Breast epithelium (tissue), 4 donors: ENCODE data around the gene ARHGAP44. TPM values are rescaled to one million over a fixed set of nuclear protein-coding genes. Genes with fewer than 3 reads are reported as not detected.

Experiments used
- DNase-seq, 2 donors: peaks; one replicate each; pipeline ENCODE4 v3.0.0-alpha.2; 2019; ENCODE audit warnings: low spot score in 2 of 2
- H3K27ac ChIP-seq, 2 donors: fragments of 200-600 bp; sonication (generic) in 1 of 2; one replicate each; pipeline ENCODE4 v1.5.1; 2016 to 2019; ENCODE audit warnings: mild to moderate bottlenecking in 1 of 2
- H3K27me3 ChIP-seq, 2 donors: fragments of 200-600 bp; sonication (generic) in 1 of 2; one replicate each; pipeline versions ENCODE4 v1.5.1 to v1.6.0; 2017 to 2019; ENCODE audit warnings: control low read depth in 1 of 2, mild to moderate bottlenecking in 1 of 2
- H3K36me3 ChIP-seq: fragments of 200-600 bp; one replicate; pipeline ENCODE4 v1.5.1; 2019
- H3K4me1 ChIP-seq, 2 donors: fragments of 200-600 bp; sonication (generic); one replicate each; pipeline ENCODE4 v1.5.1; 2016 to 2019; ENCODE audit warnings: control low read depth in 1 of 2
- H3K4me3 ChIP-seq, 3 donors: fragments of 200-600 bp; sonication (generic); 1 replicate in 2 of 3; 2 replicates in 1 of 3; pipeline ENCODE4 v1.5.1; 2016 to 2019; ENCODE audit warnings: mild to moderate bottlenecking in 3 of 3, moderate library complexity in 2 of 3
- H3K9me3 ChIP-seq, 2 donors: fragments of 200-600 bp; sonication (generic) in 1 of 2; one replicate each; pipeline ENCODE4 v1.5.1; 2016 to 2019; ENCODE audit warnings: control low read depth in 1 of 2
- CTCF ChIP-seq, 3 donors: fragments of 450-650 bp; IDR thresholded peaks; one replicate each; pipeline ENCODE4 v1.5.1; 2016 to 2017; ENCODE audit warnings: antibody characterized with exemption in 3 of 3, mild to moderate bottlenecking in 3 of 3, moderate library complexity in 3 of 3
- POLR2A ChIP-seq: fragments of 450-650 bp; IDR thresholded peaks from one replicate; pipeline ENCODE4 v1.6.1; 2016; ENCODE audit warnings: antibody characterized with exemption, mild to moderate bottlenecking, moderate library complexity
- POLR2AphosphoS5 ChIP-seq, 3 donors: sonication (generic); formaldehyde crosslinking; IDR thresholded peaks; one replicate each; pipeline ENCODE4 v1.6.1; 2017; ENCODE audit warnings: antibody characterized with exemption in 3 of 3
- intact Hi-C: fragments of 100-400 bp; cut with DNase I; formaldehyde crosslinking; loops from one replicate; pipeline ENCODE4 v1.15.1; 2023; ENCODE audit warnings: low total_unique reads
- total RNA-seq, 3 donors: library from RNA; depleted of rRNA; stranded (reverse); fragments of >200 nt; gene quantifications; one replicate each; pipeline ENCODE4 v1.1.0, GENCODE V29; 2016

Gene ARHGAP44
- total RNA-seq, 3 donors from 2014 or later = 2.4 to 13.0 (median 4.9) TPM

DNA sequence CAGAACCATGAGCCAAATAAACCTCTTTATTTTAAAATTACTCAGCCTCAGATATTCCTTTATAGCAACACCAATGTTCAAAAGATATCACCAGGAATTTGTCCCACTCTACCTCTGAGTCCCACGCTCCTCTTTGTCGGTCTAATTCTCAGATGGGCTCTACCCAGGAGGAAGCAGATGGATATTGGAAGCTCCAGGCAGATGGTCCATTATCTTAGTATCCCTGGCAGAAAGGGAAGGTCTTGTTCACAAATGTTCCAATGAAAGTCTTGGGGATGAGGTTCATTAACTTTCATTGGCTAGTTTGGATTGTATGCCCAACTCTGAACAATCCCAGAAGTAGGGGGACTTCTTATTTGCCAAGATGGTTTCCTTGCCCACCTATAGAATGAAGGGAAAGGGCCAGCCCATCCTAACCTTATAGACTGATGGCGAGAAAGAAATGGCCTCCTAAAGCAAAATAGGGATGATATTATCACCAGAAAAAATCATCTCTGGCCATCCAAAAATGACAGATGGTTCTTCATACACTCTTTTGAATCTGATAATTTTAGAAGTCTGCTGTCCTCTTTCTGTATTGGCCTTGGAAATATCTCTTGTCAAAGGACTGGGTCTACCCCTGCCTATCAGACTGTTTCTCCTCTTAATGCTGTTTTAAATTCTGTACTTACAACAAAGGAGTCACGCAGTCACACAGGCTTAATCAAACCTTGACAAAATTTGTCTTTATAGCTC is 249.8 kb downstream of the ARHGAP44 start:
- H3K27ac ChIP-seq = no peak overlapping the region
- no peaks in the 10 kb centered on the region for H3K36me3 ChIP-seq
- intact Hi-C loops = no loop called here
- no peak for DNase-seq
- TF ChIP-seq CTCF (IDR thresholded peaks at IDR 0.05) (no peak), POLR2AphosphoS5 (IDR thresholded peaks at IDR 0.05) (no peak), POLR2A (no peak)
- peaks cover 6 to 12% of the 10 kb centered on the region in 2 donors for H3K9me3 ChIP-seq
- H3K4me1 ChIP-seq = no peaks in the 10 kb centered on the region
- H3K4me3 ChIP-seq = no peak overlapping the region
- H3K27me3 ChIP-seq = no peaks in the 10 kb centered on the region

Other genes with a start within 250 kb of the ARHGAP44 start
- gene MYOCD, start 123.6 kb upstream of the ARHGAP44 start, total RNA-seq = 1 to 10 TPM in 2 of 3 donors, under 1 TPM in 1; 0.64 to 2.6 (median 1.5) TPM
- gene ELAC2, start 228.5 kb downstream of the ARHGAP44 start, total RNA-seq = 10 to 100 TPM; 67.2 to 83.0 (median 76.4) TPM